Measurements from ENCODE around the gene CTPS2. TPM values are rescaled to one million over a fixed set of nuclear protein-coding genes. Genes with fewer than 3 reads are reported as not detected.

The CTPS2 gene
- total RNA-seq, 1 donor from 2014 or later, result 10.7 TPM

DNA sequence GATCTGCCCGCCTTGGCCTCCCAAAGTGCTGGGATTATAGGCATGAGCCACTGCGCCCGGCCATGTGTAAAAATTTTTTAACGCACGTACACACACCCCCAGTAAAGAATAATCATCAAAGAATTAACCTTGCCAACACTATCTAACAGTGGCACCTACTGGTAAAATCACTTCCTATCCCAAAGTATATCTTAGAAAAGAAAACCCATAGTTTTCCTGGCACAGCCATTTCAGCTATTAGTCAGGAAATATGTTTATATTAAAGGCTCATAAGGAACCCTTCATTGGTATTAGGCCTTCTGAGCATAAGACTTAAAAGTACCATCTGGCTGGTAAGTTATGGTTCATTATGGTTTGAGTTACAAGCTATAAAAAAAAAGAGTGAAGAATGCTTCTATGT, 48.4 kb downstream of the CTPS2 start:
- Histone ChIP-seq H3K4me1 (no peaks in the 10 kb centered on the region), H3K27ac (no peak overlapping the region), H3K9me3 (no peaks in the 10 kb centered on the region), H3K4me3 (no peak overlapping the region), H3K27me3 (no peaks in the 10 kb centered on the region), H3K36me3 (peaks cover 6% of the 10 kb centered on the region)
- TF ChIP-seq, protein P1, sequence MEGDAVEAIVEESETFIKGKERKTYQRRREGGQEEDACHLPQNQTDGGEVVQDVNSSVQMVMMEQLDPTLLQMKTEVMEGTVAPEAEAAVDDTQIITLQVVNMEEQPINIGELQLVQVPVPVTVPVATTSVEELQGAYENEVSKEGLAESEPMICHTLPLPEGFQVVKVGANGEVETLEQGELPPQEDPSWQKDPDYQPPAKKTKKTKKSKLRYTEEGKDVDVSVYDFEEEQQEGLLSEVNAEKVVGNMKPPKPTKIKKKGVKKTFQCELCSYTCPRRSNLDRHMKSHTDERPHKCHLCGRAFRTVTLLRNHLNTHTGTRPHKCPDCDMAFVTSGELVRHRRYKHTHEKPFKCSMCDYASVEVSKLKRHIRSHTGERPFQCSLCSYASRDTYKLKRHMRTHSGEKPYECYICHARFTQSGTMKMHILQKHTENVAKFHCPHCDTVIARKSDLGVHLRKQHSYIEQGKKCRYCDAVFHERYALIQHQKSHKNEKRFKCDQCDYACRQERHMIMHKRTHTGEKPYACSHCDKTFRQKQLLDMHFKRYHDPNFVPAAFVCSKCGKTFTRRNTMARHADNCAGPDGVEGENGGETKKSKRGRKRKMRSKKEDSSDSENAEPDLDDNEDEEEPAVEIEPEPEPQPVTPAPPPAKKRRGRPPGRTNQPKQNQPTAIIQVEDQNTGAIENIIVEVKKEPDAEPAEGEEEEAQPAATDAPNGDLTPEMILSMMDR (IDR thresholded peaks at IDR 0.05), result no peak
- no peak for ATAC-seq
- DNase-seq, result no peak
- intact Hi-C loops (cut with DNase I), result no loop called here

GRCh38 chrX:16662402-16662801, 50.1 kb downstream of the CTPS2 start:
- TF ChIP-seq, protein P1 (IDR thresholded peaks at IDR 0.05), result no peak
- H3K4me1 ChIP-seq, result no peaks in the 10 kb centered on the region
- peaks cover 6% of the 10 kb centered on the region for H3K36me3 ChIP-seq
- no peak for ATAC-seq
- H3K27me3 ChIP-seq, result no peaks in the 10 kb centered on the region
- no peak overlapping the region for H3K4me3 ChIP-seq
- DNase-seq, result no peak
- H3K27ac ChIP-seq, result no peak overlapping the region
- H3K9me3 ChIP-seq, result no peaks in the 10 kb centered on the region
- intact Hi-C loops (cut with DNase I), result no loop called here

- intact Hi-C loops (cut with DNase I), result no loop called here
- H3K9me3 ChIP-seq, result no peaks in the 10 kb centered on the region
- ATAC-seq (no peak), DNase-seq (no peak)
- TF ChIP-seq, protein P1 (IDR thresholded peaks at IDR 0.05), result no peak
- H3K4me1 ChIP-seq, result no peaks in the 10 kb centered on the region
- no peak overlapping the region for H3K4me3 ChIP-seq
- no peaks in the 10 kb centered on the region for H3K27me3 ChIP-seq
- H3K36me3 ChIP-seq, result peaks cover 5% of the 10 kb centered on the region
- no peak overlapping the region for H3K27ac ChIP-seq
Measured at GRCh38 chrX:16661495-16661894, 51.0 kb downstream of the CTPS2 start.

DNA sequence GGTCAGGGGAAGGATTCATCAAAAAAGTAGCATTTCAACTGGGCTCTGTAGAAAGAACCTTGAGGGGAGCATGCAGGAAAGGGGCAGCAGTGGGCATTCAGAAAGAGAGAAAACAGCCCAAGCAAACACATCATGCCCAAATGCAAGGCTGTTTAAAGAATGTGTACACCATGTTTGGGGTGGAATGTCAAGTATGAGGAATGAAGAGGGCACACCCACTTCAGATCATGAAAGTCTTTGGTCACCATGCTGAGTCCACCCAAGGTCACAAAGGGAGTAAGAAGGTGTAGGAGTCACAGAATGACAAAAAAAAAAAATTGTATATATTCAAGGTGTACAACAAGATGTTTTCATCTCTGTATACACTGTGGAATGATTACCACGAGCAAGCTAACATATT, 53.1 kb downstream of the CTPS2 start:
- Histone ChIP-seq H3K9me3 (no peaks in the 10 kb centered on the region), H3K4me3 (no peak overlapping the region), H3K4me1 (no peaks in the 10 kb centered on the region), H3K27ac (no peak overlapping the region), H3K36me3 (no peaks in the 10 kb centered on the region), H3K27me3 (no peaks in the 10 kb centered on the region)
- ATAC-seq (no peak), DNase-seq (no peak)
- intact Hi-C loops (cut with DNase I), result no loop called here
- TF ChIP-seq, protein P1 (IDR thresholded peaks at IDR 0.05), result no peak

DNA sequence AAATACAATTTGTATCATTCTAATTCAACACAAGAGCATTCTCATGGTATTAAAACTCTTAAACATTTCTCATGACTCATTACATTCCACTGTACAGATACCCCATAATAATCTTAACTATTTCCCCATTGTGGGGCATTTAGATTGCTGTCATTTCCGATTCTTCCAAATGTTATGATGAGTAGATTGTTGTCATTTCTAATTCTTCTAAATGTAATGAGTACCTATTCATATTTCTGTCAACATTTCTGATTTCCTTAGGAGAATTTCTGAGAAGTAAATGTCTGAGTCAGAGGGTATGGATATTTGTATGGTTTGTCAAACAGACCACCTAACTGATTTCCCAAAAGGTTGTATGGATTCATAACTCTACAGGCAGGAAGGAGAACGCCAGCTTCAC, 54.2 kb downstream of the CTPS2 start:
- ATAC-seq (no peak), DNase-seq (no peak)
- intact Hi-C loops (cut with DNase I), result no loop called here
- Histone ChIP-seq H3K27ac (no peak overlapping the region), H3K36me3 (no peaks in the 10 kb centered on the region), H3K9me3 (no peaks in the 10 kb centered on the region), H3K4me3 (no peak overlapping the region), H3K27me3 (no peaks in the 10 kb centered on the region), H3K4me1 (no peaks in the 10 kb centered on the region)
- TF ChIP-seq, protein P1 (IDR thresholded peaks at IDR 0.05), result no peak

DNA sequence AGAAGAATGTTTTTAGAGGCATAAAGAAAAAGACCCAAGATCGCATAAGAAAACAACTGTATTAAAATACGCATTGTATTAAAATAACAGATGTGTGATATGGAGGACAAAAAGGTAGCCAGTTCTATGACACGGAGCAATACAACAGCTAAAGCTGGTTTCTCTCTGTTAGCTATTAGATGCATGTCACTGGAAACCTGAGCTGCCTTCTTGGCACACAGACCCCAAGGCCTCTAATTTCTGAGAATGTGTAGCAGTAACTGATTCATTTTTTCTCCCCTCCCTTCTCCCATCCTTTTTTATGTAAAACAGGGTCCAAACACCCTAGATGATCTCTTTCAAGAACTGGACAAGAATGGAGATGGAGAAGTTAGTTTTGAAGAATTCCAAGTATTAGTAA, 58.4 kb downstream of the CTPS2 start:
- Histone ChIP-seq H3K27me3 (no peaks in the 10 kb centered on the region), H3K27ac (no peak overlapping the region), H3K4me1 (no peaks in the 10 kb centered on the region), H3K36me3 (no peaks in the 10 kb centered on the region), H3K4me3 (no peak overlapping the region), H3K9me3 (no peaks in the 10 kb centered on the region)
- ATAC-seq (no peak), DNase-seq (no peak)
- TF ChIP-seq, protein P1 (IDR thresholded peaks at IDR 0.05), result no peak
- intact Hi-C loops (cut with DNase I), result no loop called here
